OCI-LY1 (cell line): Measurements from ENCODE around the gene AADACL2.

Experiments
- H2AFZ ChIP-seq: fragments of 200-600 bp; sonication (generic), shearing (Covaris generic); 2 replicates; pipeline ENCODE4 v1.6.0; 2014; ENCODE audit warnings: antibody characterized with exemption, mild to moderate bottlenecking, low read length
- H3F3A ChIP-seq: fragments of 200-600 bp; sonication (generic), shearing (Covaris generic); 2 replicates; pipeline ENCODE4 v1.6.0; 2014; ENCODE audit warnings: mild to moderate bottlenecking, antibody characterized with exemption, low read length, moderate library complexity; ENCODE audit not compliant: insufficient read depth
- H3K27ac ChIP-seq: fragments of 200-600 bp; sonication (generic); 2 replicates; pipeline ENCODE4 v1.5.1; 2014; ENCODE audit warnings: low read length, mixed run types, mild to moderate bottlenecking, low read depth; ENCODE audit not compliant: poor library complexity, severe bottlenecking
- H3K27me3 ChIP-seq: fragments of 200-600 bp; sonication (generic); 2 replicates; pipeline ENCODE4 v1.6.0; 2014; ENCODE audit warnings: antibody characterized with exemption, mild to moderate bottlenecking, low read length, moderate library complexity; ENCODE audit not compliant: insufficient read depth
- H3K36me3 ChIP-seq: fragments of 200-600 bp; sonication (generic); 2 replicates; pipeline ENCODE4 v1.6.1; 2014; ENCODE audit warnings: mild to moderate bottlenecking, antibody characterized with exemption, low read length, moderate library complexity, mixed read lengths; ENCODE audit not compliant: insufficient read depth
- H3K4me1 ChIP-seq: fragments of 200-600 bp; sonication (generic); 2 replicates; pipeline ENCODE4 v1.5.1; 2014; ENCODE audit warnings: mild to moderate bottlenecking, low read length, moderate library complexity; ENCODE audit not compliant: insufficient read depth, severe bottlenecking
- H3K4me2 ChIP-seq: fragments of 200-600 bp; sonication (generic), shearing (Covaris generic); 2 replicates; pipeline ENCODE4 v1.6.1; 2014; ENCODE audit warnings: low read length
- H3K4me3 ChIP-seq: fragments of 200-600 bp; sonication (generic); 2 replicates; pipeline ENCODE4 v1.5.1; 2014; ENCODE audit warnings: low read length, low read depth, mild to moderate bottlenecking, mixed read lengths; ENCODE audit not compliant: poor library complexity, severe bottlenecking
- H3K79me2 ChIP-seq: fragments of 200-600 bp; shearing (Covaris generic); 2 replicates; pipeline ENCODE4 v1.6.1; 2016; ENCODE audit warnings: mixed run types, low read length, mixed read lengths; ENCODE audit not compliant: insufficient read depth
- H3K9ac ChIP-seq: fragments of 200-600 bp; sonication (generic), shearing (Covaris generic); 2 replicates; pipeline ENCODE4 v1.6.1; 2014; ENCODE audit warnings: mild to moderate bottlenecking, low read length, mixed read lengths
- H3K9me2 ChIP-seq: fragments of 200-600 bp; sonication (generic), shearing (Covaris generic); 2 replicates; pipeline ENCODE4 v1.6.1; 2014; ENCODE audit warnings: low read depth, mild to moderate bottlenecking, low read length, mixed read lengths
- H3K9me3 ChIP-seq: fragments of 200-600 bp; shearing (Covaris generic); 2 replicates; pipeline ENCODE4 v1.6.1; 2014; ENCODE audit warnings: low read length, mixed read lengths
- H4K20me1 ChIP-seq: fragments of 200-600 bp; sonication (generic), shearing (Covaris generic); 2 replicates; pipeline ENCODE4 v1.6.0; 2016; ENCODE audit warnings: mild to moderate bottlenecking, low read length; ENCODE audit not compliant: insufficient read depth
- EZH2 ChIP-seq: fragments of 200-600 bp; sonication (generic), shearing (Covaris generic); IDR thresholded peaks from 2 replicates; pipeline ENCODE4 v1.8.0; 2017; ENCODE audit warnings: borderline replicate concordance, mixed run types, mild to moderate bottlenecking, antibody characterized with exemption, low read length, moderate library complexity, mixed read lengths
- TF ChIP-seq, protein P1 (sequence below): fragments of 200-600 bp; sonication (generic), shearing (Covaris generic); IDR thresholded peaks from 2 replicates; pipeline ENCODE4 v1.5.1; 2017; ENCODE audit warnings: mild to moderate bottlenecking, antibody characterized with exemption, low read length, moderate library complexity, mixed read lengths

AADACL2 gene

DNA sequence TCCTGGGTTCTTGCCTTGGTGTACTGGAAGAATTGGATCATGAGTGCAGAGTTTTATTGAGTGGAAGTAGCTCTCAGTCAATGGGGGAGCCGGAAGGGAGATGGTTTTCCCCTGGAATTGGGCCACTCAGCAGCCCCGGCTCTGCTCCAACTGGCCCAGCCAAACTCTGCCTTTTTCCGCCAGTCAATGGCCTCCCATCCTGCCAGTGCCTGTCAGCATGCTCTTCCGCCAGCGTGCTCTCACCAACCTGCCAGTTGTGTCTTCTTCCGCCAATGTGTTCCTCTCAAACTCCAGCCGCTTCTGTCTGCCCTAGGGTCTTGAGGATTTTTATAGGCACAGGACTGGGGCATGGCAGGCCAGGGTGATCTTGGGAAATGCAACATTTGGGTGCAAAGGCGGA lies 12.4 kb upstream of the AADACL2 start:
- Histone ChIP-seq H3K9me2 (no peaks in the 10 kb centered on the region; the same call in 1 of the 2 replicates), H3K4me2 (no peak overlapping the region), H3K4me3 (no peak overlapping the region), H3K9ac (no peak overlapping the region), H3K27me3 (no peaks in the 10 kb centered on the region), H3K36me3 (no peaks in the 10 kb centered on the region), H3K27ac (no peak overlapping the region), H4K20me1 (no peaks in the 10 kb centered on the region), H3F3A (no peaks in the 10 kb centered on the region), H3K4me1 (no peaks in the 10 kb centered on the region), H3K79me2 (no peaks in the 10 kb centered on the region), H3K9me3 (no peaks in the 10 kb centered on the region), H2AFZ (no peak overlapping the region)
- TF ChIP-seq EZH2: no peak
- TF ChIP-seq, protein P1, sequence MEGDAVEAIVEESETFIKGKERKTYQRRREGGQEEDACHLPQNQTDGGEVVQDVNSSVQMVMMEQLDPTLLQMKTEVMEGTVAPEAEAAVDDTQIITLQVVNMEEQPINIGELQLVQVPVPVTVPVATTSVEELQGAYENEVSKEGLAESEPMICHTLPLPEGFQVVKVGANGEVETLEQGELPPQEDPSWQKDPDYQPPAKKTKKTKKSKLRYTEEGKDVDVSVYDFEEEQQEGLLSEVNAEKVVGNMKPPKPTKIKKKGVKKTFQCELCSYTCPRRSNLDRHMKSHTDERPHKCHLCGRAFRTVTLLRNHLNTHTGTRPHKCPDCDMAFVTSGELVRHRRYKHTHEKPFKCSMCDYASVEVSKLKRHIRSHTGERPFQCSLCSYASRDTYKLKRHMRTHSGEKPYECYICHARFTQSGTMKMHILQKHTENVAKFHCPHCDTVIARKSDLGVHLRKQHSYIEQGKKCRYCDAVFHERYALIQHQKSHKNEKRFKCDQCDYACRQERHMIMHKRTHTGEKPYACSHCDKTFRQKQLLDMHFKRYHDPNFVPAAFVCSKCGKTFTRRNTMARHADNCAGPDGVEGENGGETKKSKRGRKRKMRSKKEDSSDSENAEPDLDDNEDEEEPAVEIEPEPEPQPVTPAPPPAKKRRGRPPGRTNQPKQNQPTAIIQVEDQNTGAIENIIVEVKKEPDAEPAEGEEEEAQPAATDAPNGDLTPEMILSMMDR: no peak

DNA sequence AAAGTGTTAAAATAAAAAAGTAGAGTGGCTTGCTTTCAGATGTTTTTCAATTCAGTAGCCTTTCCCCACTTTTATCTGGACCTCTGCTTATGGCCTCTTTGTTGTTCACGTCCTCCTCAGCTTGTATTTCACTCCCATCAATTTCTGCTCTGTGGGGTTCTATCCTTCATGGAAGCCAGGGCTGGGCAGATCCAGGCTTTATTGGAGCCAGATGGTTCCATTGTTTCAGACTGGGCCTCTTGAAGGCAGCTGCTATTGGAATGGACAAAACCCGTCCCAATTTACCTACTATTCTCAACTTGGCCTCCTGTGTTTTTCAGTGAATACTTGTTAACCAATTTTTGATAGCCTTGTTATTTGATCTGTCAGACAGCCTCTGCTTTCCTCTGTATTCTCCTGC lies 10.9 kb upstream of the AADACL2 start:
- Histone ChIP-seq H3K36me3 (no peaks in the 10 kb centered on the region), H3K4me2 (no peak overlapping the region), H3K9ac (no peak overlapping the region), H2AFZ (no peak overlapping the region), H3K79me2 (no peaks in the 10 kb centered on the region), H3K4me3 (no peak overlapping the region), H3F3A (no peaks in the 10 kb centered on the region), H3K27ac (no peak overlapping the region), H3K9me2 (no peaks in the 10 kb centered on the region; the same call in 1 of the 2 replicates), H3K9me3 (no peaks in the 10 kb centered on the region), H3K27me3 (no peaks in the 10 kb centered on the region), H4K20me1 (no peaks in the 10 kb centered on the region), H3K4me1 (no peaks in the 10 kb centered on the region)
- no peak for TF ChIP-seq EZH2
- TF ChIP-seq, protein P1: no peak

DNA sequence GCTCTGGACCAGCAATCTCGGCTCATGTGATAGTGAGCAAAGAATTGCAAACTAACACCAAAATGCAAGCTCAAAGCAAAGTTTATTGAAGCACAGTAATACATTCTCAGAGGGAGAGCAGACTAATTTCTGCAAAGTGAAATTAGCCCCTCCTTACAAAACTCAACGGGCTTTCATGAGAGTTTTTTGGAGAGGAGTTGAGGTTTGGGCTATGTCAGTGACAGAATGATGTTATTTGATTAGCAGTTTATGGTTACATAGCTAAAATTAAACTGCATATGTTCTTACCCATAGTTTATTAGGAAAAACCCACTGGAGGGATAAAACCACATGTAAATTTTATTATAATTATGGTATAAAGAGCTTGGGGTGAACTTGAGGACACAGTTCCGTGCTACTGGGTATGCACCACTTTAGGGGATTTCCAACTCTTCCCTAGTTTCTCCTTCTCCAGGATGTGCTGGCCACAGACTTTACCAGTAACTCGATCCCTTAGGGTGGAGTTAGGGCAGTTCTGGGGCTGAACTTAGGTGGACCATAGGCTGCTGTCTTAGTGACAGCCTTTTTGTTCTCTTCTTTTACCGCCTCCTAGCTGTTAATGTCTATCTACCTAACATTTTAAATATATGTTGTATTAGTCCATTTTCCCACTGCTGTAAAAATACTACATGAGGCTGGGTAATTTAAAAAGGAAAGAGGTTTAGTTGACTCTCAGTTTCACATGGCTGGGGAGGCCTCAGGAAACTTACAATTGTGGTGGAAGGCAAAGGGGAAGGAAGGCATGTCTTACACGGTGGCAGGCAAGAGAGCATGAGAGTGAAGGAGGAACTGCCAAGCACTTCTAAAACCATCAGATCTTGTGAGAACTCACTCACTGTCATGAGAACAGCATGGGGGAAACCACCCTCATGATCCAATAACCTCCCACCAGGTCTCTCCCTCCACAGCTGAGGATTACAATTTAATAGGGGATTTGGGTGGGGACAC lies 8.9 kb upstream of the AADACL2 start:
- Histone ChIP-seq H3K27ac (no peak overlapping the region), H3K9me2 (no peaks in the 10 kb centered on the region; the same call in 1 of the 2 replicates), H3K4me1 (no peaks in the 10 kb centered on the region), H3F3A (no peaks in the 10 kb centered on the region), H3K9me3 (no peaks in the 10 kb centered on the region), H3K27me3 (no peaks in the 10 kb centered on the region), H3K9ac (no peak overlapping the region), H3K4me3 (no peak overlapping the region), H4K20me1 (no peaks in the 10 kb centered on the region), H3K36me3 (no peaks in the 10 kb centered on the region), H3K4me2 (no peak overlapping the region), H2AFZ (no peak overlapping the region), H3K79me2 (no peaks in the 10 kb centered on the region)
- no peak for TF ChIP-seq EZH2
- TF ChIP-seq, protein P1: no peak
